Measurements from ENCODE around the gene GLIS1. TPM values are rescaled to one million over a fixed set of nuclear protein-coding genes. Genes with fewer than 3 reads are reported as not detected.

Gene GLIS1
- total RNA-seq, 1 experiment from 2014 or later = 0.28 TPM

- no peak overlapping the region for H2BK5ac ChIP-seq (ENCODE audit: insufficient read length, low read length)
- H3K27ac ChIP-seq (ENCODE audit: insufficient read length, low read depth, low read length) = no peak overlapping the region
- no peak overlapping the region for H4K8ac ChIP-seq (replicated peaks; ENCODE audit: insufficient read length, low read depth, low read length)
- DNase-seq = no peak
- H3K27me3 Mint-ChIP-seq (ENCODE audit: low read depth) = peaks cover 15% of the 10 kb centered on the region
- H3K9me3 ChIP-seq (ENCODE audit: control insufficient read depth, low read depth, low read length) = no peaks in the 10 kb centered on the region
- H3K14ac ChIP-seq (ENCODE audit: insufficient read depth, low read length) = no peak overlapping the region; the same call in 1 of the 2 replicates
- H2BK20ac ChIP-seq (ENCODE audit: low read depth, low read length, poor library complexity, severe bottlenecking) = no peak overlapping the region
- no peak overlapping the region for H3K4me3 Mint-ChIP-seq
- no peak overlapping the region for H2BK15ac ChIP-seq (ENCODE audit: low read depth, low read length)
- H3K79me1 ChIP-seq (ENCODE audit: insufficient read depth, low read depth, low read length, poor library complexity, severe bottlenecking) = no peaks in the 10 kb centered on the region
- H3K4me1 Mint-ChIP-seq = peaks cover 5 to 22% of the 10 kb centered on the region in 2 experiments
- H3K23ac ChIP-seq (ENCODE audit: insufficient read length, low read depth, low read length) = no peak overlapping the region
- H3K4me2 ChIP-seq (ENCODE audit: insufficient read depth, insufficient read length, low read length) = no peak overlapping the region
- H2AFZ ChIP-seq (ENCODE audit: low read length) = no peak overlapping the region
- no peaks in the 10 kb centered on the region for H3K79me2 ChIP-seq (ENCODE audit: insufficient read depth, low read length)
- no peaks in the 10 kb centered on the region for H3K9me3 Mint-ChIP-seq
- H4K20me1 ChIP-seq (ENCODE audit: control insufficient read depth, insufficient read depth, insufficient read length) = no peaks in the 10 kb centered on the region
- no peak overlapping the region for H3K4ac ChIP-seq (ENCODE audit: low read depth, low read length)
- no CpG with 5 or more reads among the region's 6 CpGs for WGBS (ENCODE audit: extremely low coverage, insufficient read length, low lambda C conversion rate)
- no peaks in the 10 kb centered on the region for H3K23me2 ChIP-seq (ENCODE audit: insufficient read length, low read depth, low read length, poor library complexity, severe bottlenecking)
- no peak overlapping the region for H4K91ac ChIP-seq (ENCODE audit: insufficient read length, low read depth, low read length)
- no peak overlapping the region for H2BK120ac ChIP-seq (ENCODE audit: low read depth, low read length, poor library complexity, severe bottlenecking)
- no peaks in the 10 kb centered on the region; a peak in 1 of 7 replicates for H3K36me3 Mint-ChIP-seq (ENCODE audit: insufficient read depth in 1 of 3, low read depth in 3 of 3)
- no peak overlapping the region for H3K18ac ChIP-seq (ENCODE audit: insufficient read length, low read depth, low read length)
- H4K5ac ChIP-seq (ENCODE audit: insufficient read length, low read depth, low read length) = no peak overlapping the region
- no peaks in the 10 kb centered on the region for H3K27me3 ChIP-seq (ENCODE audit: insufficient read depth, low read length)
- TF ChIP-seq, protein P1, sequence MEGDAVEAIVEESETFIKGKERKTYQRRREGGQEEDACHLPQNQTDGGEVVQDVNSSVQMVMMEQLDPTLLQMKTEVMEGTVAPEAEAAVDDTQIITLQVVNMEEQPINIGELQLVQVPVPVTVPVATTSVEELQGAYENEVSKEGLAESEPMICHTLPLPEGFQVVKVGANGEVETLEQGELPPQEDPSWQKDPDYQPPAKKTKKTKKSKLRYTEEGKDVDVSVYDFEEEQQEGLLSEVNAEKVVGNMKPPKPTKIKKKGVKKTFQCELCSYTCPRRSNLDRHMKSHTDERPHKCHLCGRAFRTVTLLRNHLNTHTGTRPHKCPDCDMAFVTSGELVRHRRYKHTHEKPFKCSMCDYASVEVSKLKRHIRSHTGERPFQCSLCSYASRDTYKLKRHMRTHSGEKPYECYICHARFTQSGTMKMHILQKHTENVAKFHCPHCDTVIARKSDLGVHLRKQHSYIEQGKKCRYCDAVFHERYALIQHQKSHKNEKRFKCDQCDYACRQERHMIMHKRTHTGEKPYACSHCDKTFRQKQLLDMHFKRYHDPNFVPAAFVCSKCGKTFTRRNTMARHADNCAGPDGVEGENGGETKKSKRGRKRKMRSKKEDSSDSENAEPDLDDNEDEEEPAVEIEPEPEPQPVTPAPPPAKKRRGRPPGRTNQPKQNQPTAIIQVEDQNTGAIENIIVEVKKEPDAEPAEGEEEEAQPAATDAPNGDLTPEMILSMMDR (conservative IDR thresholded peaks at IDR 0.05) = no peak
- no peak overlapping the region for H2AK5ac ChIP-seq (ENCODE audit: insufficient read length, low read length)
- H3K4me1 ChIP-seq (ENCODE audit: insufficient read depth, low read length) = no peaks in the 10 kb centered on the region
- H2BK12ac ChIP-seq (ENCODE audit: insufficient read length, low read depth, low read length) = no peak overlapping the region
- no peak overlapping the region for H3T11ph ChIP-seq (ENCODE audit: low read length)
- no peak overlapping the region; a peak in 1 of 7 replicates for H3K27ac Mint-ChIP-seq
- H3K56ac ChIP-seq (ENCODE audit: insufficient read length, low read depth, low read length) = no peak overlapping the region
- no peak overlapping the region for H3K9ac ChIP-seq (ENCODE audit: extremely low read depth, insufficient read length, low read length)
These were observed 194.0 kb downstream of the GLIS1 start for GRCh38 chr1:53544728-53545515.
